Heart left ventricle (tissue), 13 donors: ENCODE results near the gene CHST9.

ENCODE experiments used
- CTCF ChIP-seq, 12 donors: fragments of 200-600 bp; sonication (generic) in 4 of 12; IDR thresholded peaks; one replicate each; pipeline versions ENCODE4 v1.5.0 to v1.8.0; 2018 to 2022; ENCODE audit warnings: antibody characterized with exemption in 12 of 12, mild to moderate bottlenecking in 5 of 12
- POLR2A ChIP-seq, 2 donors: fragments of 450-650 bp; IDR thresholded peaks; one replicate each; pipeline ENCODE4 v1.6.1; 2017; ENCODE audit warnings: antibody characterized with exemption in 2 of 2, mild to moderate bottlenecking in 2 of 2, moderate library complexity in 2 of 2
- donor health status: ischemic (EF 13 %, LVEDD 7.1; RV severe dilation, severe dysfunction).
- donor health status: DM: no; HTN: yes; CAD: no.
- donor health status: DM: no; HTN: no; CAD: no.
- donor health status: ischemic (EF 25% LVEDD 6.9; RV normal size, moderate dysfunction).
- donor health status: ischemic (EF 25% LVEDD 5.7; RV mildly dilated, moderate dysfunction).
- donor health status: ischemic (EF 35%, LVEDD 5.7; RV mildly dilated, moderate dysfunction).
- donor health status: nonischemic (EF 11% LVEDD 7.7; RV severe dilation, severe dysfunction).
- donor health status: DM: yes; HTN: yes; CAD: no.
- donor health status: PGD.
- donor health status: ischemic (EF 29% LVEDD 5.4; RV normal size, mild dysfunction).
- donor health status: nonischemic (EF 23%, LVEDD 6.1; RV moderate dilation, normal function).

GRCh38 chr18:26911840-26912239, 273.3 kb downstream of the CHST9 start:
- TF ChIP-seq CTCF (IDR thresholded peaks at IDR 0.05) (no peak), POLR2A (IDR thresholded peaks at IDR 0.05) (no peak)
